HG03175 (cell line): Measurements from ENCODE around the gene PLEKHG4B.
"Not testable (repeated sequence)": the region's sequence is repeated elsewhere in the genome, so short reads cannot be mapped to it uniquely, and the experiment has no call there.

Experiments
- ATAC-seq: cut with Tn5 transposase; IDR thresholded peaks from one replicate; pipeline ENCODE4 v1.9.1; 2021; ENCODE audit warnings: mild to moderate bottlenecking, moderate library complexity; ENCODE audit not compliant: unreplicated experiment

Gene PLEKHG4B

DNA sequence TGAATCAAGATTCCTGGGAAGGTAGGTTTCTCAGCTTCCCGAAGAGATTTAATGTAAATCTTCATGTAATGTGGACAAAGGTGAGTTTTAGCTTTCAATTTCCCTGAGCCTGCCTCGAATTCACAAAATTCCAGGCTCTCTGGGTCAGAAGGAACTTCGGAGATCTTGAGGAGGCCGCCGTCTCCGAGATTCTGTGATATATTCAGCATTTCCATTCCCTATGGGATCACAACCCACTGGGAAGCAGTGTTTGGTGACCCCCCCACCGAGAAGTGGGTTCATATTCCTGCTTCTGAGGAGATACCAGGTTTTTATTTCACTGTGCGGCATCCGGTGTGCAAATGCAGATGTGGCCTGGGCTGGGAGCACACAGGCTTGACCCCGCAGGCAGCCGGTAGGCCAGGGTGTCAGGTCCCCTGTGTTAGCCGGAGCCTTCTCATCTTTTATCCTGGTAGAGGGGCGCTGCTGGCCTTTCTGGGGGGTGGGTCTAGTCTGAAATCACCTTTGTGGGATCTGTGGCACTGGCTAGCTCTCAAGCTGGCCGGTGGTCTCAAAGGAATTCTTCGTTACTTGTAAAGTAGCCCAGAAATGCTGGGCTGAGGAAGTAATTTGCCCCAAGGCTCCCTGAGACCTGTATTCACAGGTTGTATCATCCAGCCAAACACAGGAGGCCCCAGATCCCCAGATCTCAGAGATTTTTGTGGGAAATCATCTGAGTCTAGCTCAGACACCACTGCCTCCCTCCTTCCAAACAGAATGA is 1.4 kb downstream of the PLEKHG4B start:
- ATAC-seq = no peak

DNA sequence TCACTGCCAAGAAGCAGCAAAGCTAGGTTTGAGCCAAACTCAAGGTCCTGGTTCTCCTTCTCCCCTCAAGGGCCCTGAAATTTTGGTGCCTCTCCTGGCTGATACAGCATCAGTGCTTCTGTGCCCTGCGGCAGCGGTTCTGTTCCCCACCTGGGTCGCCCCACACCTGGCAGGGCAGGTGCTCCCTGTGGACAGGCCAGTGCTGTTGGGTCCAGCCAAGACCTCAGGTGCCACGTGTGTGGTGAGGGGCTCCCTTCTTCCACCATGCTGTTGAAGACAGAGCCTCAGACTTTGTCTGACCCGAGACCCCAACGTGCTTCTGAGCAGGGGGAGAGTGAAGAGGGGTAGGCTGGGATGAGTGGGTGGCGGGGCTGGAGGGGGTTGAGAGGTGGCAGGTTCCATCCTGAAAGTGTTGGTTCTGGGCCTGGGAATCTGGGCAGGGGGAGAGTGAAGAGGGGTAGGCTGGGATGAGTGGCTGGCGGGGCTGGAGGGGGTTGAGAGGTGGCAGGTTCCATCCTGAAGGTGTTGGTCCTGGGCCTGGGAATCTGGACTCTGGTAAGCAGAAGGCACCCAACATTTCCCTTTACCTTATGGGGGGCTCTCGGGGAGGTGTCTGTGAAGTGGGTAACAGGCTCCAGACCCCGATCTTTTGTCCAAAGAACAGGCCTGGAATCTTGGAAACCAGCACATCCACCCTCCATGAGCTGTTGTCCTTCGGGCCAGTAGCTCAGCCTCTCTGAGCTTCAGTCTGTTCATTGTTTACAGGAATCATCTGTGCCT is 2.3 kb downstream of the PLEKHG4B start:
- no peak for ATAC-seq

DNA sequence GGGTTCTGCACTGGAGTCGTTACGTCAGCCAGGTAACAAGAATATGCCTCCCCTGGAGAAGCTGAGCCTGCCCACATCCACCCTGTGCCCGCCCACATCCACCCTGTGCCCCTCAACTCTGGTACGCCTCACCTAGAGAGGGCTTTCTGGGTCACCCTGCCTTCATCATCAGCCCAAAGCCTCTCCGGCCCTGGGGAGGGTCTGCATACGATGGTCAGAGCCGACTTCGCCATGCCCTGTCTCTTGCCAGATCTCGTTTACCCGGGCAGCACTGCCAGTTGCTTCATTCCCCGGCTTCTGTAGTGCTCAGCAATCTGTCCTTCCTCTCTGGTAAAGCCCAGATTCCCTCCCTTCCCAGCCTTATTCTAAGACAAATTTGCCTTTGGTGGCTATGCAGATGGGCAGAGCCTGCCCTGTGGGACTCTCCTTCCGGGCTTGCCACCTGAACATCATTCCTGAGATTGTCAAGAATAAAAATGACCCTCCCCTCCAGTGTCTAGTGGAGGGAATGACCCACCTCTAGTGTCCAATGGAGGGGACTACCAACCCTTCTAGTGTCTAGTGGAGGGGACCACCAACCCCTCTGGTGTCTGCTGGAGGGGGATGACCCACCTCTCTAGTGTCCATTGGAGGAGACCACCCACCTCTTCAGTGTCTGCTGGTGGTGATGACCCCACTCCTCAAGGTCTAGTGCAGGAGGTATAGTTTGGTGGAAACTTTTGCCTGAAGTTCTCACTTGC is 3.4 kb downstream of the PLEKHG4B start:
- no peak for ATAC-seq

DNA sequence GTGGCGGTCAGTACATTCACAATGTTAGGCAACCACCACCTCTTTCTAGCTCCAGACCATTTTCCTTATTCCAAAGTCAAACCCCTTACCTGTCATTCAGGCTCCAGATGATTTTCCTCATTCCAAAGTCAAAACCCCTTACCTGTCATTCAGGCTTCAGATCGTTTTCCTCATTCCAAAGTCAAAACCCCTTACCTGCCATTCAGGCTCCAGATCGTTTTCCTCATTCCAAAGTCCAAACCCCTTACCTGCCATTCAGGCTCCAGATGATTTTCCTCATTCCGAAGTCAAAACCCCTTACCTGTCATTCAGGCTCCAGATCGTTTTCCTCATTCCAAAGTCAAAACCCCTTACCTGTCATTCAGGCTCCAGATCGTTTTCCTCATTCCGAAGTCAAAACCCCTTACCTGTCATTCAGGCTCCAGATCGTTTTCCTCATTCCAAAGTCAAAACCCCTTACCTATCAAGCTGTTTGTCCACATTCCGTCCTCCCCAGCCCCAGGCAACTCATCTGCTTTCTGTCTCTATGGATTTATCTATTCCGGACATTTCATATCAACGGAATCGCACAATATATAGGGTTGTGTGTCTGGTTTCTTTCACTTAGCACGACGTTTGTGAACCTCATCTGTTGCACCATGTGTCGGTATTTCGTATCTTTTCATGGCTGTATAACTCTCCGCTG is 5.2 kb downstream of the PLEKHG4B start:
- ATAC-seq = no peak

DNA sequence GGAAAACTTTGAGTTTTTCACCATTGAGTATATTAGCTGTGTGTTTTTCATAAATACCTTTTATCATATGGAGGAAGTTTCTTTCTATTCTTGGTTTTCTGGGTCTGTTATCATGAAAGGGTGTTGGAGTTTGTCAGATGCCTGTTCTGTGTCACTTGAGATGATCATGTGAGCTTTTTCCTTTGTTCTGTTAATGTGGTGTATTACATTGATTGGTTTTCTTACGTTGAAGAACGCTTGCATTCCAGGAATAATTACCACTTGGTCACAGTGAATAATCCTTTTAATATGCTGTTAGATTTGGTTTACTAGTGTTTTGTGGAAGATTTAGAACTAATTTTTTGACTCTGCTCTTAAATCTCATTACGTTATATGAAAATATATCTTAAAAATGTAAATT is 7.8 kb downstream of the PLEKHG4B start:
- ATAC-seq = no peak

DNA sequence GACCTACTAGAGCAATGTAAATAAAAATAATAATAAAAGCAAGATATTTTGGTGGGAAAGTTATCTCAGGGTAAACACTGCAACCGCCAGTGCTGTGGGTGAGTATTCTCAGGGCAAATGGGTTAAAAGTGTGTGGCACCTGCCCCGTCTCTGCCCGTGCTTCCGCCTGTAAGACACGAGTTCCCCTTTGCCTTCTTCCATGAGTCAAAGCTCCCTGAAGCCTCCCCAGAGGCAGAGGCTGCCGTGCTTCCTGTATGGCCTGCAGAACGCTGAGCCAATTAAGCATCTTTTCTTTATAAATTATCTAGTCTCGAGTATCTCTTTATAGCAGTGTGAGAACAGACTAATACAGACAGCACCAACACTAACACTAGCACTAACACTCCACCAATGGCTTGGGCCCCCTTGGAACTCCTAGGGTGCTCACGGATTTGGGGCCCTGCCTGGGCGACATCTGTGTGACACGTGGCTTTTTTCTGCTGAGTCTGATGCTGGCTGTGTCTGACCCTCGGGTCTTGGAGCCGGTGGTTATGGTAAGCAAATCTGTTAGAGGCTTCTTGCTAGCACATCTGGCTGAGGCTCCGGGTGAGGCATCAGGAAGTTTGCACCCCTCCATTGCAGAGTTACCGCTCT is 10.6 kb downstream of the PLEKHG4B start:
- no peak for ATAC-seq

DNA sequence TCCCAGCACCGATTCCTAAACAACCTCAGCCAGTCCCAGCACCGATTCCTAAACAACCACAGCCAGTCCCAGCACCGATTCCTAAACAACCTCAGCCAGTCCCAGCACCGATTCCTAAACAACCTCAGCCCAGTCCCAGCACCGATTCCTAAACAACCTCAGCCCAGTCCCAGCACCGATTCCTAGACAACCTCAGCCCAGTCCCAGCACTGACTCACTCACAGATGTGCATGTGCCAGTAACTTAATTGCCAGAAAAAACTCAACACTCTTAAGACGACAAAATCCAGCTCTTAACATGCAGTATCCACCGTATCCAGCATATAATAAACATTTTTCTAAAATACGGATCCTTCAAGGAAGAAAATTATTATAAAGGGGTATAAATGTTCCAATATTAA is 12.1 kb downstream of the PLEKHG4B start:
- ATAC-seq = not testable (repeated sequence)

DNA sequence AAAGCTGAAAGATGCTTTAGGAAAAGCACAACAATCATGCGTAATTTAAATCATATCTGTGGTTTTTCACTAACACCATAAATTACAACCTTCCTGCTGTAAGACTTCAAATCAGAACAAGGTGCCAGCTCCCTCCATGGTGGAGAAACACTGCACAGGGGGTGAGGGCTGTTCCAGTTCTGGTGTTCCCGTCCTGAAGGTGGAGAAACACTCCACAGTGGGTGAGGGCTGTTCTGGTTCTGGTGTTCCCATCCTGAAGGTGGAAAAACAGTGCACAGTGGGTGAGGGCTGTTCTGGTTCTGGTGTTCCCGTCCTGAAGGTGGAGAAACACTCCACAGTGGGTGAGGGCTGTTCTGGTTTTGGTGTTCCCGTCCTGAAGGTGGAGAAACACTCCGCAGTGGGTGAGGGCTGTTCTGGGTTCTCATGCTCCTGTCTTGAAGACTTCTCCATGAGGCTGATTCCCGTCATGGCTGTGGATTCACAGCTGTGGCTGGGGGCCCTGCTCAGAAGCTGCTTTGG is 12.9 kb downstream of the PLEKHG4B start:
- ATAC-seq = no peak

DNA sequence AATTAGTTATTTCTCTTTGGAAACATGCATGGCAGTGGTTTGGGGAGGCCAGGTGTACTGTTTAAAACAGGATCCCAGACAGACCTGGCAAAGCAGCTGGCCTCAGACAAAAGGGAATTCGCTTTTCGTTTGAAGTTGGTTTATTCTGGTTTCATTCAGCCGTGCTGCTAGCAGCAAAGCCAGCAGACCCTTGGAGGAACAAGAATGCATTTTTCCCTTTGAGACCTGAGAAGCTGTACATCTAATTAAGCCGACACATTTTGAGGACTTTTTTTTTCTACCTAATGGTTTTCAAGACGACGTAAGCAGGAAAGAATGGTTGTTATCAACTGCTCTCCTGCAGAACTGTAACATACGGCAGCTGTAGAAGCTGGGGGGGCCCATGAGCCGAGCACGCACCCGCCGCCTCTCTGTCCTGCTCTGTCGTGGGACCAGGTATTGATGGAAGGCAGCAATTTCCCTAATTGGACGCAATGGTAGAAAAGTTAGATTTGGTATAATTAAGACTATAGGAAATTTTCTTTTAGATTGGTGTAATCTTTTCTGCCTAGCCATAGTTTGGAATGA is 13.6 kb downstream of the PLEKHG4B start:
- ATAC-seq = no peak

DNA sequence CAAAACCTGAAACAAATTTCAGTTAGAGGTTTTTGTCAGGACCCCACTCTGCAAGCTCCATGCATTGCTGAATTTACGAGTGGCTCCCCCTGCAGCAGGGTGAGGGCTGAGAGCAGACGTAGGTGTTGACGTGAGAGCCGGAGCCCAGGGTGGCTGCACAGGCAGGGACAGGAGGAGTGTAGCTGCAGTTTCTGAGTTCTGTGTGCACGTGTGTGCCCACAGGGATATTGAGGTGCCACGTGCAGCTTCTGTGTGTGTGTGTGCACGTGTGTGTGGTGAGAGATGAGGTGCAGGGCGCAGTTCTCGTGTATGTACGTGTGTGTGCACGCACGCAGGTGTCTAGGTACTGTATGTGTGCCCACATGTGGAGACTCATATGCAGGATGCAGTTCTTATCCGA is 14.6 kb downstream of the PLEKHG4B start:
- no peak for ATAC-seq

DNA sequence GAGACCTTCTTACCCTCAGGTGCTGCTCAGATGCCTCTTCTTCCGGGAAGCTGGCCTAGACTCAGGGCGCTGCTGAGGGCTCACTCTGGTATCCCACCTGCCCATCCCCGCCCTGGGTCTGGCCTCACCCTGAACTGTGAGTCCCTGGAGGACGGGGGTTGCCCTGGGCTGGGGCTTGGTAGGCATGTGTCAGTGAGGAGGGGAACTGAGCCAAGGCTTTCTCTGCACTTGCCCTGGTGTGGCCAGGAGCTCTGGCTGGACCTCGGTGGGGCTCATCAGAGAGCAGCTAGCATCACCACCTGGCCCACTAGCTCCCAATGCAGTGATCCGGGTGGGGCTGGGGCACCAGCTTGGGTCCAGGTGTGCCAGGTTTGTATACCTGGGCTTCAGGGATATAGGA is 15.6 kb downstream of the PLEKHG4B start:
- no peak for ATAC-seq

DNA sequence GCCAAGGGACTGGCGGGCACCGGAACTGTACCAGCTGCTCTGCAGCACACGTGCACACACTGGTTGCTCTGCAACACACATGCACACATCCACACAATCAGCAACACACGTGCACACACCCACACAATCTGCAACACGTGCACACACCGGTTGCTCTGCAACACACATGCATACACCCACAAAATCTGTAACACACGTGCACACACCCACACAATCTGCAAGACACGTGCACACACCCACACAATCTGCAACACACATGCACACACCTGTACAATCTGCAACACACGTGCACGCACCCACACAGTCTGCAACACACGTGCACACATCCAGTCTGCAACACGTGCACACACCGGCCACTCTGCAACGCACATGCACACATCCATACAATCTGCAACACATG is 17.9 kb downstream of the PLEKHG4B start:
- no peak for ATAC-seq

DNA sequence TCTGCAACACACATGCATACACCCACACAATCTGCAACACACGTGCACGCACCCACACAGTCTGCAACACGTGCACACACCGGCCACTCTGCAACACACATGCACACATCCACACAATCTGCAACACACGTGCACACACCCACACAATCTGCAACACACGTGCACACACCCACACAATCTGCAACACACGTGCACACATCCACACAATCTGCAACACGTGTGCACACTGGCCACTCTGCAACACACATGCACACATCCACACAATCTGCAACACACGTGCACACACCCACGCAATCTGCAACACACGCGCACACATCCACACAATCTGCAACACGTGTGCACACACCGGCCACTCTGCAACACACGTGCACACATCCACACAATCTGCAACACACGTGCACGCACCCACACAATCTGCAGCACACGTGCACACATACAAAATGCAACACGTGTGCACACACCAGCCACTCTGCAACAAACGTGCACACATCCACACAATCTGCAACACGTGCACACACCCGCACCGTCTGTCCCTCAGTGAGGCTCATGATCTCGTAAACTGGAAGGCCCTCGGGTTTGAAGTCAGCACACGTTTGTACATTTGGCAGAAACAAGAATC is 18.4 kb downstream of the PLEKHG4B start:
- ATAC-seq = no peak

DNA sequence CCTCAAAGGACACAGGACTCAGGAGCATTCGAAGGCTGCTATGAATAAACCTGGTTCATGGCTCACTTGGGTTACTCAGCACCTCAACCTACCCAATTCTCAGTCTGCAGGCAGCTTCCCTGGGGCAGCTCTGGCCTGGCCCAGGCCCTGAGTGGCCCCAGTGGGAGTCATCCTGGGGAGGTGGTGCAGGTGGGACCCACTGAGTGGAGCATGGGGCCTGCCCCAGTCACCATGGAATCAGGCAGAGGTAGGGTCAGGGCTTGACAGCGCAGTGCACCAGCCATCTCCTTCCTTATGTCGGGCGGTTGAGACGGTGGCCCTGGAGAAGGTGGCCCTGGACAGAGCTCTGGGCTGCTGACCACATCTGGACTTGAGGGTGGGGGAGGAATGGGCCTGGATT is 19.2 kb downstream of the PLEKHG4B start:
- no peak for ATAC-seq

DNA sequence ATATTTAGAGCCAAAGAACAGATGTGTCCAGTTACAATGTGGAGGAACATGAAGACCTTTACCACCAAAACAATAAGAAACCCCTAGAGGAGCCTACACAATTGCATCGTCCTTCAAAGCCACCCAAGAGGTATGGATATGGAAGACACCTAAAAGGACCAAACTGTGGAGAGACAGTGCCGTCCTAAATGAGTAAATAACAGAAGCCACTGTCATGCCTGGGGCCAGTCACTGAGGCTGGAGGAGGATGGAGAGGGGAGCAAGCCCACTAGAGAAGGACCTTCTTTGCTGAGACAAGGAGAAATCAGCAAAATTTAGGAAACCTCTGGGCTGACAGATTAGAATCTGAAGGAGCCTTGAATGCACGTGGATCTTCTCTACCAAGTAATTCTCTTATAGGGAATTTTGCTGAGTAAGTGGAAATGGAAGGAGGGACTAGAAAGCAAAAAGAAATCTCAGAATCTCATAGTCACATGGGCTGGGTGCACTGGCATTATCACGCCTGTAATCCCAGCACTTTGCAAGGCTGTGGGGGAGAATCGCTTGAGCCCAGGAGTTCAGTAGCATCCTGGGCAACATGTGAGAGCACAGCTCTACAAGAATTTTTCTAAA is 27.6 kb downstream of the PLEKHG4B start:
- ATAC-seq = no peak

DNA sequence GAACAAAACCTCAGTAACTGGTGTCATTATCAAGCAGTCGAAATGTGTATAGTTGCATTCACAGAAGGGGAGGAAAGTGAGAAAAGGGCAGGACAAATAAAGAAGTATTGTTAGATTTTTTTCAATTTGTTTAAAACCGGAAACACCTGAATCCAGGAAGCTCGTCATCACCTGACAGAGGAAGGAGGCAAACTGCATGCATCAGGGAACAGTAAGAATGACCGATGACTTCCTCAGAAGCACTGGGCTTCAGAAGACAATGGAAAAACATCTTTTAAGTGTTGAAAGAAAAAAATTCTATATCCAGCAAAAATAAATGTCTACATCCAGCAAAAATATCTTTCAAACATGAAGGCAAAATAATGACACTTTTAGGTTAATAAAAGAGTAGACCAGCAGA is 29.5 kb downstream of the PLEKHG4B start:
- no peak for ATAC-seq

DNA sequence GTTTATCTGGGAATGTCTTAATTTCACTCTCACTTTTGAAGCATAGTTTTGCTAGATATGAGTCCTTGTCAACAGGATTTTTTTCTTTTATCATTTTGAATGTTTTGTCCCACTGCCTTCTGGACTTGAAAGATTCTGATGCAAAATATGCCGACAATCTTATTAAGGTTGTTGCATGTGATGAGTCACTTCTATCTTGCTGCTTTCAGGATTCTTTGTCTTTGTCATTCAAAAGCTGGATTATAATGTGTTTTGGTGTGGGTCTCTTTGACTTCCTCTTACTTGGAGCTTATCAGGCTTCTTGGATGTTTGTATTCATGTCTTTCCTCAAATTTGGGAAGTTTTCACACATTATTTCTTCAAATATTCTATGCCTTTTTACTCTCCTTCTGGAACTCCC is 33.8 kb downstream of the PLEKHG4B start:
- no peak for ATAC-seq

DNA sequence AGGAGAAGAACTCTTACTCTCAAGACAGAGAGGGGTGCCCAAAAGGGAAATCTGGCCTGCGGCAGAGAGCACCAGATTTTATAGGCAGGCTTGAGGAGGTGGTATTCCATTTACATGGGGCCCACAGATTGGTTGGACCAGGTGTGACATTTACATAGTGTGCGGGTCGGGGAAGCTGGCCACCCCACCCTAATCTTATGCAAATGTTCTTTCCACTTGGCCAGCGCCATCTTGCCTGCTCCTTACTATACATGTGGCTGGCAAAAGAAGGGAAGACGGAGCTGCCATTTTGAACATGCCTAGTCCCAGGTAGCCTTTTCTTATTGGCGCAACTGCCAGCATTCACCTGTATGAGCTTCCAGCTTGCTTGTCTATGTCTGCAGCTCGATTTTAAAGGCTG is 34.8 kb downstream of the PLEKHG4B start:
- ATAC-seq = no peak

DNA sequence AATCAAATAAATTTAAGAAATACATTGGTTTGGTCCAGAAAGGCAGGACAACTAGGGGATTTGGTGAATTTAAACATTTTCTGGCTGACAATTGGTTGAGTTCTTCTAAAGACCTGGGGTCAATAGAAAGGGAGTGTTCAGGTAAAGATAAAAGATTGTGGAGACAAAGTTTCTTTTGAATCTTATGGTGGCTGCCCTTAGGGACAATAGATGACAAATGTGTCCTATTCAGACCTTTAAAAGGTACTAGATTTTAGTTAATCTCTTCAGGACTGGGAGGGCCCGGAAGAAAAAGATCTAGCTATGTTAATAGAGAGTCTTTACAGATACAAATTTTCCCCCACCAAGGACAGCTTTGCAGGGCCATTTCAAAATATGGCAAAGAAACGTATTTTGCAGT is 35.9 kb downstream of the PLEKHG4B start:
- no peak for ATAC-seq
